Endothelial cell of umbilical vein (primary cell): Measurements from ENCODE around the gene SOX8.

Experiments
- CTCF ChIP-seq, 2 donors: IDR thresholded peaks; 1 replicate in 1 of 2; 2 replicates in 1 of 2; pipeline ENCODE4 v1.5.1; 2011; ENCODE audit warnings: low read length in 2 of 2, mild to moderate bottlenecking in 2 of 2, moderate library complexity in 2 of 2, control low read depth in 1 of 2, inconsistent platforms in 1 of 2, low read depth in 1 of 2; ENCODE audit not compliant: insufficient read depth in 1 of 2; ENCODE audit errors: extremely low read depth in 1 of 2
- EZH2 ChIP-seq: IDR thresholded peaks from 2 replicates; pipeline ENCODE4 v1.6.1; 2012; ENCODE audit warnings: borderline replicate concordance, low read depth, mild to moderate bottlenecking, moderate library complexity, low read length, inconsistent platforms; ENCODE audit not compliant: severe bottlenecking
- FOS ChIP-seq: IDR thresholded peaks from 2 replicates; pipeline ENCODE4 v1.6.1; 2011; ENCODE audit warnings: mild to moderate bottlenecking, low read length, moderate library complexity, borderline replicate concordance; ENCODE audit not compliant: insufficient read depth
- JUN ChIP-seq: IDR thresholded peaks from 2 replicates; pipeline ENCODE4 v1.6.1; 2011; ENCODE audit warnings: borderline replicate concordance, low read depth; ENCODE audit not compliant: insufficient read length, insufficient read depth
- MAX ChIP-seq: IDR thresholded peaks from 2 replicates; pipeline ENCODE4 v1.6.1; 2011; ENCODE audit not compliant: insufficient read depth, insufficient read length
- POLR2A ChIP-seq: IDR thresholded peaks from 2 replicates; pipeline ENCODE4 v1.6.1; 2012; ENCODE audit warnings: low read depth, mild to moderate bottlenecking, control low read depth, low read length
- POLR2AphosphoS5 ChIP-seq: IDR thresholded peaks from 2 replicates; pipeline ENCODE4 v1.6.1; 2012; ENCODE audit warnings: low read depth, mild to moderate bottlenecking, control low read depth, low read length, moderate library complexity; ENCODE audit not compliant: insufficient read depth

GRCh38 chr16:945271-946047, 36.1 kb upstream of the SOX8 start:
- no peak for TF ChIP-seq POLR2A
- TF ChIP-seq FOS, result no peak
- TF ChIP-seq CTCF (IDR thresholded peaks at IDR 0.05; ENCODE audit: extremely low read depth in 1 of 2, insufficient read depth in 1 of 2, low read depth in 1 of 2, low read length in 2 of 2), result no peak
- TF ChIP-seq MAX, result no peak
- TF ChIP-seq EZH2, result no peak
- no peak for TF ChIP-seq POLR2AphosphoS5
- TF ChIP-seq JUN, result no peak
